Measurements from ENCODE around the gene CCDC70. TPM values are rescaled to one million over a fixed set of nuclear protein-coding genes. Genes with fewer than 3 reads are reported as not detected.
A peak's percentile ranks its signal among the peaks of the same experiment; 100 is the strongest.

Gene CCDC70
- polyA plus RNA-seq, 4 donors: not detected

GRCh38 chr13:51828730-51829567, 32.8 kb upstream of the CCDC70 start:
- no peak for DNase-seq (ENCODE audit: low read depth in 4 of 4, low spot score in 2 of 4)

GRCh38 chr13:51829568-51829899, 32.2 kb upstream of the CCDC70 start:
- no peak for DNase-seq (ENCODE audit: low read depth in 4 of 4, low spot score in 2 of 4)

GRCh38 chr13:51831519-51831918, 30.2 kb upstream of the CCDC70 start:
- no peak for DNase-seq (ENCODE audit: low read depth in 4 of 4, low spot score in 2 of 4)

GRCh38 chr13:51832471-51833152, 29.2 kb upstream of the CCDC70 start:
- DNase-seq (ENCODE audit: low read depth in 4 of 4, low spot score in 2 of 4): no peak

- DNase-seq (ENCODE audit: low read depth in 4 of 4, low spot score in 2 of 4): no peak
Observed at GRCh38 chr13:51833980-51834379, 27.8 kb upstream of the CCDC70 start.

GRCh38 chr13:51834581-51835171, 27.1 kb upstream of the CCDC70 start:
- DNase-seq (ENCODE audit: low read depth in 4 of 4, low spot score in 2 of 4): no peak

- DNase-seq (ENCODE audit: low read depth in 4 of 4, low spot score in 2 of 4): no peak
Observed at GRCh38 chr13:51837016-51837415, 24.8 kb upstream of the CCDC70 start.

- no peak for DNase-seq (ENCODE audit: low read depth in 4 of 4, low spot score in 2 of 4)
Observed at GRCh38 chr13:51838240-51838846, 23.4 kb upstream of the CCDC70 start.

GRCh38 chr13:51839711-51840540, 21.8 kb upstream of the CCDC70 start:
- DNase-seq (ENCODE audit: low read depth in 4 of 4, low spot score in 2 of 4): no peak

GRCh38 chr13:51840917-51841316, 20.9 kb upstream of the CCDC70 start:
- DNase-seq (ENCODE audit: low read depth in 4 of 4, low spot score in 2 of 4): no peak

- DNase-seq (ENCODE audit: low read depth in 4 of 4, low spot score in 2 of 4): no peak
Observed at GRCh38 chr13:51841732-51842131, 20.0 kb upstream of the CCDC70 start.

GRCh38 chr13:51843529-51843928, 18.2 kb upstream of the CCDC70 start:
- DNase-seq (ENCODE audit: low read depth in 4 of 4, low spot score in 2 of 4): no peak

- peak; percentile 13 to 25 (median 20) for DNase-seq (ENCODE audit: low read depth in 4 of 4, low spot score in 2 of 4)
Observed at GRCh38 chr13:51844862-51845573, 16.8 kb upstream of the CCDC70 start, which contains the start of gene TMEM272. TMEM272 (minus strand) TSS chr13:51845177; CDS start chr13:51838530, 6,647 bp downstream.

GRCh38 chr13:51845574-51846318, 16.0 kb upstream of the CCDC70 start:
- no peak for DNase-seq (ENCODE audit: low read depth in 4 of 4, low spot score in 2 of 4)

- DNase-seq (ENCODE audit: low read depth in 4 of 4, low spot score in 2 of 4): no peak
Observed at GRCh38 chr13:51846756-51847155, 15.0 kb upstream of the CCDC70 start.

GRCh38 chr13:51848674-51849073, 13.1 kb upstream of the CCDC70 start:
- DNase-seq (ENCODE audit: low read depth in 4 of 4, low spot score in 2 of 4): no peak

GRCh38 chr13:51849145-51850101, 12.3 kb upstream of the CCDC70 start:
- no peak for DNase-seq (ENCODE audit: low read depth in 4 of 4, low spot score in 2 of 4)
